ENCODE data around the gene PAX8.

Gene PAX8

GRCh38 chr2:113203217-113203530, 75.5 kb downstream of the PAX8 start:
- Histone ChIP-seq H3K36me3 (ENCODE audit: insufficient read depth, low read length) (peaks cover 50% of the 10 kb centered on the region), H2AFZ (ENCODE audit: low read depth, low read length) (no peak overlapping the region), H3K9ac (ENCODE audit: low read depth, low read length) (no peak overlapping the region), H3K4me1 (ENCODE audit: insufficient read depth, low read length) (no peaks in the 10 kb centered on the region), H3K9me3 (ENCODE audit: insufficient read depth, low read length, severe bottlenecking) (no peaks in the 10 kb centered on the region), H3K27ac (ENCODE audit: low read length) (no peak overlapping the region), H3K4me2 (ENCODE audit: insufficient read depth, low read length) (no peak overlapping the region), H3K4me3 (ENCODE audit: low read depth in 1 of 2, low read length in 2 of 2) (no peak overlapping the region), H3K79me2 (ENCODE audit: insufficient read depth, low read length) (no peaks in the 10 kb centered on the region), H4K20me1 (ENCODE audit: insufficient read depth, low read length) (peaks cover 30% of the 10 kb centered on the region), H3K27me3 (ENCODE audit: insufficient read depth, low read length, poor library complexity) (no peaks in the 10 kb centered on the region)
- ATAC-seq (ENCODE audit: insufficient read depth, low read depth): no peak
- TF ChIP-seq EZH2 (IDR thresholded peaks at IDR 0.05; ENCODE audit: borderline replicate concordance, low read depth, low read length, severe bottlenecking): no peak
- TF ChIP-seq, protein P1, sequence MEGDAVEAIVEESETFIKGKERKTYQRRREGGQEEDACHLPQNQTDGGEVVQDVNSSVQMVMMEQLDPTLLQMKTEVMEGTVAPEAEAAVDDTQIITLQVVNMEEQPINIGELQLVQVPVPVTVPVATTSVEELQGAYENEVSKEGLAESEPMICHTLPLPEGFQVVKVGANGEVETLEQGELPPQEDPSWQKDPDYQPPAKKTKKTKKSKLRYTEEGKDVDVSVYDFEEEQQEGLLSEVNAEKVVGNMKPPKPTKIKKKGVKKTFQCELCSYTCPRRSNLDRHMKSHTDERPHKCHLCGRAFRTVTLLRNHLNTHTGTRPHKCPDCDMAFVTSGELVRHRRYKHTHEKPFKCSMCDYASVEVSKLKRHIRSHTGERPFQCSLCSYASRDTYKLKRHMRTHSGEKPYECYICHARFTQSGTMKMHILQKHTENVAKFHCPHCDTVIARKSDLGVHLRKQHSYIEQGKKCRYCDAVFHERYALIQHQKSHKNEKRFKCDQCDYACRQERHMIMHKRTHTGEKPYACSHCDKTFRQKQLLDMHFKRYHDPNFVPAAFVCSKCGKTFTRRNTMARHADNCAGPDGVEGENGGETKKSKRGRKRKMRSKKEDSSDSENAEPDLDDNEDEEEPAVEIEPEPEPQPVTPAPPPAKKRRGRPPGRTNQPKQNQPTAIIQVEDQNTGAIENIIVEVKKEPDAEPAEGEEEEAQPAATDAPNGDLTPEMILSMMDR (IDR thresholded peaks at IDR 0.05; ENCODE audit: borderline replicate concordance, extremely low read depth, low read length, poor library complexity, severe bottlenecking): no peak
- no peak for DNase-seq

DNA sequence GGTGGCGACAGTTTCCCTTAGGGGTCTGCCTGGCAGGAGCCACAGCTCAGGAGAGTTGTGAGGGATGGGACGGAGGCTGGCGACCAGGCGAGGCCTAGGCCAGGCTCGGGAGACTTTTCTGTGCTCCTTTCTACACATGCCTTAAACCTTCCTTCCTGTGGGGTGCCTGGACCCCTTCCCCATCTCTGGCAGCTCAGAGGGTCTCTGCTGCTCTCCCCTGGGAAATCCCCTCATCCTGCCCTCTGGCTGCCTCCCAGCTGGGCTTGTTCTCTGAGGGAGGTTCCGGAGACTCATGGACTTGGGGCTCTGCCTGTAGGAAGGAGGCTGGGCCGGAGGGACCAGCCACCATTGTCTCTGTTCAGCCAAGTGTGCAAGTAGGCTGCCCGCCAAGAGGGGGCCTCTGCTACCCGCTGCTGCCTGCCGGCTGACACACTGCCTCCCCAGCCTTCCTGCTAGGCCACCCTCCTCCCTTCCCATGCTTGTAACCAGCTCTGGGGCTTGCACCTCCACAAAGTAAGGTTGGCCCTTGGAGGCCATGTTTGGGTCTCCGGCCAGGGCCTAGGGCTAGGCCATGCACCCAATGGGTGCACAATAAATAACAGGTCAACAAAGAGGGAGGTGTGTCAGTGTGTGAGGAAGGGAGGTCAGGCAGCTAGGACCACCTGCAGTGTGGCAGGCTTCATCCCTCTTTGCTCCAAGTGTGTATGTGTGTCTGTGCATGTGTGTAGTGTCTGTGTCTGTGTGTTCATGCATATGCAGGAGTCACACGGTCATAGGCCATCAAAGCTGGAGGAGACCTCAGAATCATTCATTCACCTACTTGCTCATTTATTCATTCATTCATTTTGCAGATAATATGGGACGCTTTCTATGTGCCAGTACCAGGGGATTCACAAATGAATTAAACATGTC, 76.2 kb downstream of the PAX8 start:
- Histone ChIP-seq H3K79me2 (ENCODE audit: insufficient read depth, low read length) (no peaks in the 10 kb centered on the region), H3K27ac (ENCODE audit: low read length) (no peak overlapping the region), H3K9ac (ENCODE audit: low read depth, low read length) (no peak overlapping the region), H3K27me3 (ENCODE audit: insufficient read depth, low read length, poor library complexity) (no peaks in the 10 kb centered on the region), H3K9me3 (ENCODE audit: insufficient read depth, low read length, severe bottlenecking) (no peaks in the 10 kb centered on the region), H4K20me1 (ENCODE audit: insufficient read depth, low read length) (peaks cover 30% of the 10 kb centered on the region), H3K4me1 (ENCODE audit: insufficient read depth, low read length) (no peaks in the 10 kb centered on the region), H3K4me3 (ENCODE audit: low read depth in 1 of 2, low read length in 2 of 2) (no peak overlapping the region), H3K4me2 (ENCODE audit: insufficient read depth, low read length) (no peak overlapping the region), H3K36me3 (ENCODE audit: insufficient read depth, low read length) (peaks cover 56% of the 10 kb centered on the region), H2AFZ (ENCODE audit: low read depth, low read length) (no peak overlapping the region)
- no peak for DNase-seq
- TF ChIP-seq, protein P1 (IDR thresholded peaks at IDR 0.05; ENCODE audit: borderline replicate concordance, extremely low read depth, low read length, poor library complexity, severe bottlenecking): no peak
- no peak for TF ChIP-seq EZH2 (IDR thresholded peaks at IDR 0.05; ENCODE audit: borderline replicate concordance, low read depth, low read length, severe bottlenecking)
- no peak for ATAC-seq (ENCODE audit: insufficient read depth, low read depth)

- Histone ChIP-seq H3K27me3 (ENCODE audit: insufficient read depth, low read length, poor library complexity) (no peaks in the 10 kb centered on the region), H3K36me3 (ENCODE audit: insufficient read depth, low read length) (peaks cover 64% of the 10 kb centered on the region), H3K4me1 (ENCODE audit: insufficient read depth, low read length) (no peaks in the 10 kb centered on the region), H4K20me1 (ENCODE audit: insufficient read depth, low read length) (peaks cover 32% of the 10 kb centered on the region), H2AFZ (ENCODE audit: low read depth, low read length) (no peak overlapping the region), H3K4me3 (ENCODE audit: low read depth in 1 of 2, low read length in 2 of 2) (no peak overlapping the region), H3K4me2 (ENCODE audit: insufficient read depth, low read length) (no peak overlapping the region), H3K79me2 (ENCODE audit: insufficient read depth, low read length) (no peaks in the 10 kb centered on the region), H3K9ac (ENCODE audit: low read depth, low read length) (no peak overlapping the region), H3K27ac (ENCODE audit: low read length) (no peak overlapping the region), H3K9me3 (ENCODE audit: insufficient read depth, low read length, severe bottlenecking) (no peaks in the 10 kb centered on the region)
- no peak for TF ChIP-seq EZH2 (IDR thresholded peaks at IDR 0.05; ENCODE audit: borderline replicate concordance, low read depth, low read length, severe bottlenecking)
- TF ChIP-seq, protein P1 (IDR thresholded peaks at IDR 0.05; ENCODE audit: borderline replicate concordance, extremely low read depth, low read length, poor library complexity, severe bottlenecking): no peak
- DNase-seq: no peak
- ATAC-seq (ENCODE audit: insufficient read depth, low read depth): no peak
These were observed 77.0 kb downstream of the PAX8 start for GRCh38 chr2:113201496-113202304.

Data from DND-41 (cell line).